ENCODE measurements around the gene DRGX.

DNA sequence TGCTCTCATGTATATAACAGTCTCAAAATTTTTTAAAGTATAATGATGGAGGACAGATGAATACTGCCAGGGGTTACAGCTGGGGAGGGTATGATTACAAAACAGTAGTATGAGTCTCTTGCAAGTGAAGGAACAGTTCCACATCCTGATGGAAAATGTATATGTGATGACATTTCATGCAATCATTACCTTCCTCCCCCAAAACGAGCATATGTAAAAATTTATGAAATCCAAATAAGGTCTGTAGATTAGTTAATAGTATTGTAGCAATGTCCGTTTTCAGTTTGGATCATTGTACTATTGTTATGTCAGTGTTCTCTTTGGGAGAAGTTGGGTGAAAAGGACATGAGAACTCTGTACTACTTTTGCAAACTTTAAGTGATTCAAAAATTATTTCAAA is 38.0 kb downstream of the DRGX start:
- TF ChIP-seq SIX5 (IDR thresholded peaks at IDR 0.05; ENCODE audit: low read depth, low read length, severe bottlenecking) (no peak), SIN3A (IDR thresholded peaks at IDR 0.05; ENCODE audit: low read depth, low read length) (no peak), TAF1 (IDR thresholded peaks at IDR 0.05; ENCODE audit: borderline replicate concordance, low read depth, low read length) (no peak), CTCF (IDR thresholded peaks at IDR 0.05 in 2 of 3, conservative IDR thresholded peaks at IDR 0.05 in 1 of 3; ENCODE audit: control insufficient read depth in 2 of 3, extremely low read depth in 1 of 3, insufficient read depth in 1 of 3, low read depth in 3 of 3, low read length in 3 of 3) (no peak), EGR1 (IDR thresholded peaks at IDR 0.05; ENCODE audit: borderline replicate concordance in 1 of 2, low read depth in 2 of 2, low read length in 2 of 2) (no peak), YY1 (IDR thresholded peaks at IDR 0.05; ENCODE audit: low read depth, low read length) (no peak), MEF2A (IDR thresholded peaks at IDR 0.05; ENCODE audit: insufficient read depth, low read depth, low read length) (no peak), REST (IDR thresholded peaks at IDR 0.05; ENCODE audit: low read depth, low read length) (no peak), BHLHE40 (IDR thresholded peaks at IDR 0.05; ENCODE audit: borderline replicate concordance in 1 of 2, low read depth in 2 of 2, low read length in 1 of 2) (no peak), E4F1 (IDR thresholded peaks at IDR 0.05; ENCODE audit: borderline replicate concordance, partially characterized antibody) (no peak)
- TF ChIP-seq, protein P1, sequence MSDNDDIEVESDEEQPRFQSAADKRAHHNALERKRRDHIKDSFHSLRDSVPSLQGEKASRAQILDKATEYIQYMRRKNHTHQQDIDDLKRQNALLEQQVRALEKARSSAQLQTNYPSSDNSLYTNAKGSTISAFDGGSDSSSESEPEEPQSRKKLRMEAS (IDR thresholded peaks at IDR 0.05; ENCODE audit: low read depth, low read length): no peak
- TF ChIP-seq, protein P2, sequence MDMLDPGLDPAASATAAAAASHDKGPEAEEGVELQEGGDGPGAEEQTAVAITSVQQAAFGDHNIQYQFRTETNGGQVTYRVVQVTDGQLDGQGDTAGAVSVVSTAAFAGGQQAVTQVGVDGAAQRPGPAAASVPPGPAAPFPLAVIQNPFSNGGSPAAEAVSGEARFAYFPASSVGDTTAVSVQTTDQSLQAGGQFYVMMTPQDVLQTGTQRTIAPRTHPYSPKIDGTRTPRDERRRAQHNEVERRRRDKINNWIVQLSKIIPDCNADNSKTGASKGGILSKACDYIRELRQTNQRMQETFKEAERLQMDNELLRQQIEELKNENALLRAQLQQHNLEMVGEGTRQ (IDR thresholded peaks at IDR 0.05; ENCODE audit: borderline replicate concordance, low read depth, low read length): no peak
- TF ChIP-seq, protein P3, sequence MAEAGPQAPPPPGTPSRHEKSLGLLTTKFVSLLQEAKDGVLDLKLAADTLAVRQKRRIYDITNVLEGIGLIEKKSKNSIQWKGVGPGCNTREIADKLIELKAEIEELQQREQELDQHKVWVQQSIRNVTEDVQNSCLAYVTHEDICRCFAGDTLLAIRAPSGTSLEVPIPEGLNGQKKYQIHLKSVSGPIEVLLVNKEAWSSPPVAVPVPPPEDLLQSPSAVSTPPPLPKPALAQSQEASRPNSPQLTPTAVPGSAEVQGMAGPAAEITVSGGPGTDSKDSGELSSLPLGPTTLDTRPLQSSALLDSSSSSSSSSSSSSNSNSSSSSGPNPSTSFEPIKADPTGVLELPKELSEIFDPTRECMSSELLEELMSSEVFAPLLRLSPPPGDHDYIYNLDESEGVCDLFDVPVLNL (IDR thresholded peaks at IDR 0.05; ENCODE audit: low read depth, low read length): no peak
- TF ChIP-seq, protein P4, sequence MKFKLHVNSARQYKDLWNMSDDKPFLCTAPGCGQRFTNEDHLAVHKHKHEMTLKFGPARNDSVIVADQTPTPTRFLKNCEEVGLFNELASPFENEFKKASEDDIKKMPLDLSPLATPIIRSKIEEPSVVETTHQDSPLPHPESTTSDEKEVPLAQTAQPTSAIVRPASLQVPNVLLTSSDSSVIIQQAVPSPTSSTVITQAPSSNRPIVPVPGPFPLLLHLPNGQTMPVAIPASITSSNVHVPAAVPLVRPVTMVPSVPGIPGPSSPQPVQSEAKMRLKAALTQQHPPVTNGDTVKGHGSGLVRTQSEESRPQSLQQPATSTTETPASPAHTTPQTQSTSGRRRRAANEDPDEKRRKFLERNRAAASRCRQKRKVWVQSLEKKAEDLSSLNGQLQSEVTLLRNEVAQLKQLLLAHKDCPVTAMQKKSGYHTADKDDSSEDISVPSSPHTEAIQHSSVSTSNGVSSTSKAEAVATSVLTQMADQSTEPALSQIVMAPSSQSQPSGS (IDR thresholded peaks at IDR 0.05; ENCODE audit: low read length): no peak

All from GM12878 (cell line).